ENCODE measurements around the gene CRYBA4.

The CRYBA4 gene

GRCh38 chr22:26621663-26622062 lies at the start of gene CRYBA4:
Gene CRYBA4 (plus strand): TSS chr22:26621963. CDS start chr22:26622597, 634 bp downstream.
- in situ Hi-C loops (cut with HindIII; ENCODE audit: low sequenced_read_pairs), result no loop called here

DNA sequence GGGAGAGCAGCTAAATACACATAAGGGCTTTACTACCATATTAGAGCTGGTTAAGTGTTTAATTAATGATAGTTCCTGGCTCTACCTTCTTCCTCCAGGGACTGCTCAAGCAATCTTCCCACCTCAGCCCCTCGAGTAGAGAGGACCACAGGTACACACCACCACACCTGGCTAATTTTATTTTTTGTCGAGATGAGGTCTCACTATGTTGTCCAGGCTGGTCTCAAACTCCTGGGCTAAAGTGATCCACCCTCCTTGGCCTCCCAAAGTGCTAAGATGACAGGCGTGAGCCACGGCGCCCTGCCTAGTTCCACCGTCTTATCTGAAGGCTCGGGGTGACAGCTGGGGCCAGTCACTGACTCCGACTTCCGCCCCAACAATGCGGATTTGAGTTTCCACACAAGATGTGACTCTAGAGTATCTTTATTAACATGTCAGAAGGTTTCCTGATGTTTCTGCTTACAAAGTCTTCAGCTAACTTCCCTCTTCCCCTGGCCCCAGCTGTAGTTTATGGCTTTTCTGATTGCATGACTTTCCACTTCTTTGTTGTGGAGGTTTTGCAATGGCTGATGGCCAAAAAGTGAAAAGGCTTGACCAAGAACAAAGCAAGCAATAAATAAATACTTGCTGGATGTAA lies 48.6 kb upstream of the CRYBA4 start:
- in situ Hi-C loops (cut with HindIII; ENCODE audit: low sequenced_read_pairs), result no loop called here

GRCh38 chr22:26574001-26574723 lies 47.6 kb upstream of the CRYBA4 start:
- in situ Hi-C loops (cut with HindIII; ENCODE audit: low sequenced_read_pairs), result no loop called here

DNA sequence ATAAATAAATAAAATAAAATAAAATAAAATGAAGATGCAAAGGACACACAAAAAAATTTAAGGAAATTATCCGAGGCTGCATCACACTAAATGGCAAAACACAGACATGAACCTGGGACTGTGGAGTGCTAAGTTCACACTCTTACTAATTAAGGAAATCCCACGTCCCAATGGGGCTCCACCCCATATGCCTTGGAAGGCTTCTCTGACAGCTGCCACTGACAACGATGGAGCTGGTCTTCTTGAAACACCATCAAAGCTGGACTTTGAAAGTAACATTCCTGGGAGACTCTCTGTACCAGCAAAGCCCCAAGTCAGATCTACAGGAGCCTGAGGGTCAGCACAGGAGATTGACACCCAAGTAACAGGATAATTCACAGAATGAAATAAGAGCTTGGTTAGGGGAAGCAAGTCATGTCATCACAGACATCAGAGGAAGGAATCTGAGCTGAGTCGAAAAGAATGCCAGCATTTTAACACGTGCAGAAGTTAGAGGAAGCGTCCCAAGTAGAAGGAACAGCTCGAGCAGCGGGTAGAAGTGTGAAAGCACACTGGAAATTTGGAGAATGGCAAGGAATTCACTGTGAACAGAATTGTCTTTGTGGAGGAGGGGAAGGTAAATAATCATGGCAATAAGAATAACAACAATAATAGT lies 45.6 kb upstream of the CRYBA4 start:
- in situ Hi-C loops (cut with HindIII; ENCODE audit: low sequenced_read_pairs), result no loop called here

GRCh38 chr22:26577081-26577480 lies 44.7 kb upstream of the CRYBA4 start:
- in situ Hi-C loops (cut with HindIII; ENCODE audit: low sequenced_read_pairs), result no loop called here

GRCh38 chr22:26579331-26579886 lies 42.4 kb upstream of the CRYBA4 start:
- in situ Hi-C loops (cut with HindIII; ENCODE audit: low sequenced_read_pairs), result no loop called here

DNA sequence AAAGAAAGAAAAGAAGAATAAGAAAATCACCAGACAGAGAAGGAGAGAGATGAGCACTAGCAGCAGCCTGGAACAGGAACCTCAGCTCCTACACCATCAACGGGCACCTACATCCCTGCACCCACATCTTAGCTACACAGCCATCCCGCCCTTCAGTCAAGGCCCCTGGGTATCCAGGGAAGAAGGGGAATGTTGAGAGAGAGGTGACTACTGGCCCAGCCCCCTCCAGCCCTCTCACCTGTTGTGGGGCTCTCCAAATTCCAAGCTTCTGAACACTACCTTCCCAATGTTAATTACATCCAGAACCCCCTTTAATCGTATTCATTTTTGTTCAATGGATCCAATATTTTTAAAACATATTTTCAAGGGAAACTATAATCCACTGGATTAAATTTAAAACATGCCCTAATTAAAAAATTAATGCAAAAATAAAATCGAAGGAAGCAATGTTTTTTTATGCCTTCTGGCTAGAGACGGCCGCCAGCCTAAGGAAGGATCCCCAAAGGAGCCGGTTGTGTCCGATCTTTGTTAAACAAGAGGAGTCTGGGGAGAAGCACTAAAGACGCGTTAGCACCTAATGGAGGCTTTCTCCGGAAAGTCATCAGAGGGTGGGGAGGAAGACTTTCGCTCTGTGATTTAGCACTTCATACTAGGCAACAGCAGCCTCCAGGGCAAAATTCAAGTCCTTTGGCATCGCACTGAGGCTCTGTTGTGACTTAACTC lies 41.4 kb upstream of the CRYBA4 start:
- in situ Hi-C loops (cut with HindIII; ENCODE audit: low sequenced_read_pairs), result no loop called here

GRCh38 chr22:26581026-26581425 lies 40.7 kb upstream of the CRYBA4 start:
- in situ Hi-C loops (cut with HindIII; ENCODE audit: low sequenced_read_pairs), result no loop called here

DNA sequence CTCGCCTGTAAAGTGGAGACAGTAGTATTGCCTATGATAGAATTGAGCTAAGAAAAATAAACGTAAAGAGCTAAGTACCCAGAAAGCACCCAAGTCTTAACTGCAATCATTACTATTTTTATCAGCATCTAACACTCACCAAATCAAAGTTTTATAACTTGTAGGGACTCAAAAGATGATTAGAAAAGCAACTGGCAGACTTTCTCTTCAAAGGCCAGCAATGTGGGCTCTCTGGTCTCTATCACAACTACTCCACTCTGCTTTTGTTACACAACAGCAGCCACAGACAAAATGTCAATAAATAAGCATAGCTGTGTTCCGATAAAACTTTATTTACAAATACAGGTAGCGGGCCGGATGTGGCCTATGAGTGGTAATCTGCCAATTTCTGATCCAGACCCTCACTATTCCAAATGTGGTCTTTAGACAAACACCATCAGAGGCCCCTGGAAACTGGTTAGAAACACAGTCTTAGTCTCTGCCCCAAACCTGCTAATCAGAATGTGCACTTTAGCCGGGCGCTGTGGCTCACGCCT lies 40.1 kb upstream of the CRYBA4 start:
- in situ Hi-C loops (cut with HindIII; ENCODE audit: low sequenced_read_pairs), result no loop called here

DNA sequence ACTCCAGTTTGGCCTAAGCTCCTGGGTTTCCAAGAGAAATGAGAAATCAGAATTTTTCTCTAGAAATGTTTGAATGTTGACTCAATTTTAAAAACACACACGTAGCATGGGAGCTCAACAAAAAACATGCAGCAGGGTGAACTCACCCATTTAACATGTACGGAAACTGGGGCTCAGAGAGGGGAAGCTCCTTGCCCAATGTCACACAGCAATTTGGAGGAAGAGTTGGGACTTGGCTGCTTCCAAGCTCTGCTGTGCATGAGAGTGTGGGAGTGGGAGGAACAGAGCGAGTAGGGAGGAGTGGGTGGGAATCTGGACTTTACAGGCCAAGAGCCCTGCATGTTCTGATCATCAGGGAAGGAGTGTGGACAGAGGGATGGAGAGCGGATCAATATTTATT lies 37.8 kb upstream of the CRYBA4 start:
- in situ Hi-C loops (cut with HindIII; ENCODE audit: low sequenced_read_pairs), result no loop called here

- in situ Hi-C loops (cut with HindIII; ENCODE audit: low sequenced_read_pairs), result no loop called here
Measured at GRCh38 chr22:26585104-26585790, 36.5 kb upstream of the CRYBA4 start.

DNA sequence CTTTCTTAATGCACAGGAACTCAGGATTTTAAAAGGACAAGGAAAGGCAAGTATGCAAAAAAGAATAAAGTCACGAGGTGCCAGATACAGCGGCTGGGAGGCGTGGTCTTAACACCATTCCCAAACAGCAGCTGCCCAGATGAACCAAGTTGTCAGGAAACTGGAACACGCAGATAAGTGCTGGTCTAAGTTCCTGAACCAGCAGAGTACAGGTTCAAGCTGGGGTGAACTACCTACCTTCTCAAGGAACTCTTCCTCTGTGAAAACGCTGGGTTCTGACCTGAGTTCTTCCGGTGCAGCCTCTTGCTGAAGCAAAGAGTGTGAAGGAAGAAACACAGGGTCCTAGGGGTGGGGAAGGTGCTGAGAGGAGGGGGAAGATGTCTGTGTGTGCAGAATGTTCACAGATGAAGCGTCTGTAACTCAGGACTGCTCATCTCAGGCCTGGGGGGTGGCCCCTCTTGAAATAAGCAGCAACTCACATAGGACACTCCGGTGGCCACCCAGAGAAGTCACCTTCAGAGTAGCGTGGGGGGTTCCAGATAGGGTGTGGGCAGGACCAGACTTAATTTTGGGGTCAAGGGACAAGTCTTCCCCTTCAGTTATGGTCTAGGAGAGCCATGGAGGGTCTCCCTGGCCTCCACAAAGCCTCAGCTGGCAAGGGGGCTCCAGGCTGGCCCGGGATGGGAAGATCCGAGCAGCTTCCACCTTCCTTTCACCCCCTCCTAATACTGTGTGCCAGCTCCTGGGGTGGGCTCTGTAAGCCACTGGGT lies 35.0 kb upstream of the CRYBA4 start:
- in situ Hi-C loops (cut with HindIII; ENCODE audit: low sequenced_read_pairs), result no loop called here

GRCh38 chr22:26587991-26588613 lies 33.7 kb upstream of the CRYBA4 start:
- in situ Hi-C loops (cut with HindIII; ENCODE audit: low sequenced_read_pairs), result no loop called here

- in situ Hi-C loops (cut with HindIII; ENCODE audit: low sequenced_read_pairs), result no loop called here
Measured at GRCh38 chr22:26588729-26589366, 32.9 kb upstream of the CRYBA4 start.

DNA sequence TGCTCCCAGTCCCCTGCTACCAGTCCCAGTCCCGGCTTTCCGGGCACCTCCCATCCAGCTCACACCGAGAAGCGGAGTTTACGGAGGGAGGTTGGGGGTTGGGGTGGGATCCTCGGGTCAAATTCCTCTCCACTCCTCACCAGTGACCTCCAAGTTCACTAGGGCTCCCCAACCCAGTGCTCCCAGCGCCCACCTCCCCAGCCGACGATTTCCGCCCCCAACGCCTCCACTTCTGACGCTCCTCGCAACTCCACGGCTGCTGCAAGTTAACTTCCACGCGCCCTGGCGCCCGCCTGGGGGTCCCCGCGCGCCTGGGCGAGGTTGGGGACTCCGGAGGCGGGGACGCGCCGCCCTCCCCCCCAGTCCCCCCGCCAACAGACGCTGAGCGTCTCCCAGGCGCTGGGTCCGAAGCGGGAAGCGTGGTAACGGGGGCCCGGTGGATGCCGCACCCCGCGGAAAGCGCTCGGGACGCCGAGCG lies 32.4 kb upstream of the CRYBA4 start:
- in situ Hi-C loops (cut with HindIII; ENCODE audit: low sequenced_read_pairs), result no loop called here

- in situ Hi-C loops (cut with HindIII; ENCODE audit: low sequenced_read_pairs), result no loop called here
Measured at GRCh38 chr22:26589845-26590736, 31.7 kb upstream of the CRYBA4 start, which contains the start of gene TPST2. Gene TPST2 (minus strand): TSS chr22:26590132. CDS start chr22:26541630, 48,502 bp downstream.

GRCh38 chr22:26592421-26592891 lies 29.3 kb upstream of the CRYBA4 start:
- in situ Hi-C loops (cut with HindIII; ENCODE audit: low sequenced_read_pairs), result no loop called here

Data from DLD1 (cell line).